ENCODE data around the gene ADAMTS19. TPM values are rescaled to one million over a fixed set of nuclear protein-coding genes. Genes with fewer than 3 reads are reported as not detected.

Gene ADAMTS19
- total and polyA plus RNA-seq, 9 of the 15 experiments (the other 6 are each of a cell fraction or from before 2014, with no cell fraction given), result not detected

DNA sequence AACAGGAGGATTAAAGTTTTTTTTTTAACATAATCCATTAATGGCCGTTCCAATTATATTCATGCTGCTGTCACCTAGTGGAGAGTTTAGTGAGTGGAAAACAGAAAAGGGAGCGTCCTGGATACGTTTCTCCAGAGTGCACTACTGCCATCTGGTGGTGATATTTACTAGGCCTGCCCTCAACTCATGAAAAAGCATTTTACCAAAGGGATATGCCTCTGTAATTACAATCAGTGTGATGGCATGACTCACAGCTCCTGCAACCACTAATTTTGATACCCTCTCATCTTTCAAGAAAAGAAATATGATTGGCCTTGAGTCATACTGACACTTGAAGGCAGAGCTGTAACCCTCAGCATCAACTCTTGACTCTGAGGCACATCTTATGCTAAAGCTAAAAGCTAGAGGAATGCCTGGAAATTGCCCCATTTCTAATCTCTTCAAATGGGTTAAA is 307.9 kb downstream of the ADAMTS19 start (continued):
- TF ChIP-seq RAD21 (CRISPR knock-in tag; conservative IDR thresholded peaks at IDR 0.05 in 1 of 2, IDR thresholded peaks at IDR 0.05 in 1 of 2) (peak; percentile 89 to 96), ZBTB7A (IDR thresholded peaks at IDR 0.05; ENCODE audit: borderline replicate concordance, control insufficient read depth, low read depth, low read length) (no peak), BRCA1 (IDR thresholded peaks at IDR 0.05) (no peak), BRCA1 (CRISPR knock-in tag; IDR thresholded peaks at IDR 0.05) (no peak), YY1 (IDR thresholded peaks at IDR 0.05; ENCODE audit: borderline replicate concordance in 1 of 3, control insufficient read depth in 1 of 3, extremely low read depth in 1 of 3, insufficient read depth in 3 of 3, insufficient read length in 1 of 3, insufficient replicate concordance in 2 of 3, low read depth in 1 of 3, low read length in 2 of 3) (peak in 1 of 3 experiments; percentile 63), ELF4 (CRISPR knock-in tag; IDR thresholded peaks at IDR 0.05) (no peak), HDAC2 (IDR thresholded peaks at IDR 0.05) (no peak), ZBTB8A (IDR thresholded peaks at IDR 0.05; ENCODE audit: partially characterized antibody) (no peak), ZNF76 (CRISPR knock-in tag; IDR thresholded peaks at IDR 0.05; ENCODE audit: borderline replicate concordance) (no peak), CBX5 (IDR thresholded peaks at IDR 0.05; ENCODE audit: borderline replicate concordance, low read depth) (no peak), JUN (IDR thresholded peaks at IDR 0.05; ENCODE audit: borderline replicate concordance, low read depth, low read length) (no peak), JUN (CRISPR knock-in tag; IDR thresholded peaks at IDR 0.05; ENCODE audit: borderline replicate concordance) (no peak), MAZ (CRISPR knock-in tag; conservative IDR thresholded peaks at IDR 0.05 in 1 of 2, IDR thresholded peaks at IDR 0.05 in 1 of 2) (peak in 1 of 2 experiments; percentile 37; a peak in 1 of 4 replicates), PCBP2 (IDR thresholded peaks at IDR 0.05; ENCODE audit: low read depth, low read length, poor library complexity, severe bottlenecking) (no peak)
- TF ChIP-seq, protein P1, sequence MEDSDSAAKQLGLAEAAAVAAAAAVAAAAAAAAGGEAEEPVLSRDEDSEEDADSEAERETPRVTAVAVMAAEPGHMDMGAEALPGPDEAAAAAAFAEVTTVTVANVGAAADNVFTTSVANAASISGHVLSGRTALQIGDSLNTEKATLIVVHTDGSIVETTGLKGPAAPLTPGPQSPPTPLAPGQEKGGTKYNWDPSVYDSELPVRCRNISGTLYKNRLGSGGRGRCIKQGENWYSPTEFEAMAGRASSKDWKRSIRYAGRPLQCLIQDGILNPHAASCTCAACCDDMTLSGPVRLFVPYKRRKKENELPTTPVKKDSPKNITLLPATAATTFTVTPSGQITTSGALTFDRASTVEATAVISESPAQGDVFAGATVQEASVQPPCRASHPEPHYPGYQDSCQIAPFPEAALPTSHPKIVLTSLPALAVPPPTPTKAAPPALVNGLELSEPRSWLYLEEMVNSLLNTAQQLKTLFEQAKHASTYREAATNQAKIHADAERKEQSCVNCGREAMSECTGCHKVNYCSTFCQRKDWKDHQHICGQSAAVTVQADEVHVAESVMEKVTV (CRISPR knock-in tag; IDR thresholded peaks at IDR 0.05), result peak; percentile 89
- TF ChIP-seq, protein P2, sequence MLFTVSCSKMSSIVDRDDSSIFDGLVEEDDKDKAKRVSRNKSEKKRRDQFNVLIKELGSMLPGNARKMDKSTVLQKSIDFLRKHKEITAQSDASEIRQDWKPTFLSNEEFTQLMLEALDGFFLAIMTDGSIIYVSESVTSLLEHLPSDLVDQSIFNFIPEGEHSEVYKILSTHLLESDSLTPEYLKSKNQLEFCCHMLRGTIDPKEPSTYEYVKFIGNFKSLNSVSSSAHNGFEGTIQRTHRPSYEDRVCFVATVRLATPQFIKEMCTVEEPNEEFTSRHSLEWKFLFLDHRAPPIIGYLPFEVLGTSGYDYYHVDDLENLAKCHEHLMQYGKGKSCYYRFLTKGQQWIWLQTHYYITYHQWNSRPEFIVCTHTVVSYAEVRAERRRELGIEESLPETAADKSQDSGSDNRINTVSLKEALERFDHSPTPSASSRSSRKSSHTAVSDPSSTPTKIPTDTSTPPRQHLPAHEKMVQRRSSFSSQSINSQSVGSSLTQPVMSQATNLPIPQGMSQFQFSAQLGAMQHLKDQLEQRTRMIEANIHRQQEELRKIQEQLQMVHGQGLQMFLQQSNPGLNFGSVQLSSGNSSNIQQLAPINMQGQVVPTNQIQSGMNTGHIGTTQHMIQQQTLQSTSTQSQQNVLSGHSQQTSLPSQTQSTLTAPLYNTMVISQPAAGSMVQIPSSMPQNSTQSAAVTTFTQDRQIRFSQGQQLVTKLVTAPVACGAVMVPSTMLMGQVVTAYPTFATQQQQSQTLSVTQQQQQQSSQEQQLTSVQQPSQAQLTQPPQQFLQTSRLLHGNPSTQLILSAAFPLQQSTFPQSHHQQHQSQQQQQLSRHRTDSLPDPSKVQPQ (CRISPR knock-in tag; IDR thresholded peaks at IDR 0.05; ENCODE audit: borderline replicate concordance), result no peak
- TF ChIP-seq, protein P3, sequence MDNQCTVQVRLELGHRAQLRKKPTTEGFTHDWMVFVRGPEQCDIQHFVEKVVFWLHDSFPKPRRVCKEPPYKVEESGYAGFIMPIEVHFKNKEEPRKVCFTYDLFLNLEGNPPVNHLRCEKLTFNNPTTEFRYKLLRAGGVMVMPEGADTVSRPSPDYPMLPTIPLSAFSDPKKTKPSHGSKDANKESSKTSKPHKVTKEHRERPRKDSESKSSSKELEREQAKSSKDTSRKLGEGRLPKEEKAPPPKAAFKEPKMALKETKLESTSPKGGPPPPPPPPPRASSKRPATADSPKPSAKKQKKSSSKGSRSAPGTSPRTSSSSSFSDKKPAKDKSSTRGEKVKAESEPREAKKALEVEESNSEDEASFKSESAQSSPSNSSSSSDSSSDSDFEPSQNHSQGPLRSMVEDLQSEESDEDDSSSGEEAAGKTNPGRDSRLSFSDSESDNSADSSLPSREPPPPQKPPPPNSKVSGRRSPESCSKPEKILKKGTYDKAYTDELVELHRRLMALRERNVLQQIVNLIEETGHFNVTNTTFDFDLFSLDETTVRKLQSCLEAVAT (IDR thresholded peaks at IDR 0.05), result no peak
- TF ChIP-seq, protein P4, sequence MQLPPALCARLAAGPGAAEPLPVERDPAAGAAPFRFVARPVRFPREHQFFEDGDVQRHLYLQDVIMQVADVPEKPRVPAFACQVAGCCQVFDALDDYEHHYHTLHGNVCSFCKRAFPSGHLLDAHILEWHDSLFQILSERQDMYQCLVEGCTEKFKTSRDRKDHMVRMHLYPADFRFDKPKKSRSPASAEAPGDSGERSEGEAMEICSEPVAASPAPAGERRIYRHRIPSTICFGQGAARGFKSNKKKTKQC (CRISPR knock-in tag; IDR thresholded peaks at IDR 0.05), result no peak

Measured in K562 (cell line).